GM19238 (cell line): Measurements from ENCODE around the gene TVP23A.
"Not testable (repeated sequence)": the region's sequence is repeated elsewhere in the genome, so short reads cannot be mapped to it uniquely, and the experiment has no call there.

Experiments
- DNase-seq: peaks from one replicate; pipeline ENCODE4 v3.0.0; 2011; ENCODE audit warnings: low spot score; ENCODE audit not compliant: insufficient read length

Gene TVP23A

DNA sequence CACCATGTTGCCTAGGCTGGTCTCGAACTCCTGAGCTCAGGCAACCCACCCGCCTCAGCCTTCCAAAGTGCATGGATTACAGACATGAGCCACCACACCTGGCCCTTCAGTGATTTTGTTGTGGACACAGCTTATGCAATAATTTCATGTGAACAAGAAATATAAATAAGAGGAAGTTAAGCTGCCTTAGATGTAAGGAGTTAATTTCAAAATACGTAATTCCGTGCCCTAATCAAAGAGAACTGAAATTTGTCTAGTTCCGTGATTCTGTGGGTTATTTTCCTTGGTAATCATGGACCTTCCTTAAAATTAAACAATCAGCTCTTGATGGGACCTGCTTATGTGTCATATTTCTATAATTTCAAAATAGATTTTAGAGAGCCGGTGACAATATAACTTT lies 11.9 kb downstream of the TVP23A start:
- DNase-seq, result no peak

GRCh38 chr16:10805334-10805733 lies 13.3 kb downstream of the TVP23A start:
- no peak for DNase-seq

- DNase-seq, result no peak
These were observed 18.9 kb downstream of the TVP23A start for GRCh38 chr16:10799736-10800135.

GRCh38 chr16:10791048-10791447 lies 27.5 kb downstream of the TVP23A start:
- no peak for DNase-seq

GRCh38 chr16:10788630-10789029 lies 30.0 kb downstream of the TVP23A start:
- DNase-seq, result not testable (repeated sequence)

- DNase-seq, result no peak
These were observed 31.3 kb downstream of the TVP23A start for GRCh38 chr16:10787304-10787703.

GRCh38 chr16:10782628-10783027 lies 36.0 kb downstream of the TVP23A start:
- DNase-seq, result no peak

DNA sequence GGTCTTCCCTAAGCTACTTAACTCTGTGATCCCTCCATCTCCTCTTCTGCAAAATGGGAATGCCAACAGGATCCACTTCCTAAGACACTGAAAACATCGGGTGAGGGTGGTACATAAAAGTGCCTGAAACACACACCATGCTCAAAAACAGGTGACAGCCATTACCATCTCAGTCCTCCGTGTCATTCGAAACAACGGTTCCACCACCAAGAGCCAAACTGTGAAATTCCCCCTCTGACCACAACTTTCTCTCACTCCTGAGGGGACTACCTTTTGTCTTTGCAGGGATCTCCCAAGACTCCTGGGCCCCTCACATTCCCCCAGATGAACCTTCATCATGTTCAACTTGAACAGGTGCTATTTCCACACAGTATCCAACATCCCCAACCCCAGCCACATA lies 38.0 kb downstream of the TVP23A start:
- no peak for DNase-seq

GRCh38 chr16:10779908-10780307 lies 38.7 kb downstream of the TVP23A start:
- not testable (repeated sequence) for DNase-seq

- no peak for DNase-seq
These were observed 41.2 kb downstream of the TVP23A start for GRCh38 chr16:10777356-10777755.

DNA sequence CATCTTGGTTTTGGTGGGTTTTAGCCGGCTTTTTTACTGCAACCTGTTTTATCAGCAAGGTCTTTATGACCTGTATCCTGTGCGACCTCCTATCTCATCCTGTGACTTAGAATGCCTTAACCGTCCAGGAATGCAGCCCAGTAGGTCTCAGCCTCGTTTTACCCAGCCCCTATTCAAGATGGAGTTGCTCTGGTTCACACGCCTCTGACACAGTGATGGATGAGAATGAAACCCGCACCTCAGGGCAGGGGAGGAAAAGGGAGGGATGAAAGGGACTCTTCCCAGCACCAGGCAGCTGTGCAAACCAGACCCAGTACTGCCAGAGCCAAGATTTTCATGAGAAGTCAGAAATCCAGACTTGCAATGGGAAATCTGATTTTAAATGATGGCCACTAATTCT lies 41.7 kb downstream of the TVP23A start:
- DNase-seq, result not testable (repeated sequence)

GRCh38 chr16:10776280-10776679 lies 42.3 kb downstream of the TVP23A start:
- peak; percentile 36 for DNase-seq

GRCh38 chr16:10770907-10771306 lies 47.7 kb downstream of the TVP23A start:
- no peak for DNase-seq

DNA sequence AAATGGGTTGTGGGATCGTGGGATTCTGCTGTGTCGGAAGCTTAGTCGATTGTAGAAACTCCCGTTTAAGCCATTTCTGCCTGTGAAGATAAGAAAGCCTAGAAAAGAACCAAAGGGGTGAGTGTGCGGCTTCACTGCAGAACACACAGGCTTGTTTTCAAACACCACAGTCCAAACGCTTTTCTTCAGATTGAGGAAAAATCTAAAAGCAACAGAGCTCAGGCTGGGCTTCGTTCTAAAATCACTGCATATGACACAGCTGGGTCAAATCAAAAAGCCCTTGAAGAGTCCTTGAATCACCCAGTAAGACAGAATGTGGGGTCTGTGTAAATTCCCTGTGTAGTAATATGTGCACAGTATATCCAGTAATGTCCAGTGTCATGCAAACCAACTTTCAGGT lies 49.2 kb downstream of the TVP23A start:
- DNase-seq, result no peak

GRCh38 chr16:10767127-10767526 lies 51.5 kb downstream of the TVP23A start:
- no peak for DNase-seq

GRCh38 chr16:10765772-10766171 lies 52.8 kb downstream of the TVP23A start:
- peak; percentile 45 for DNase-seq

DNA sequence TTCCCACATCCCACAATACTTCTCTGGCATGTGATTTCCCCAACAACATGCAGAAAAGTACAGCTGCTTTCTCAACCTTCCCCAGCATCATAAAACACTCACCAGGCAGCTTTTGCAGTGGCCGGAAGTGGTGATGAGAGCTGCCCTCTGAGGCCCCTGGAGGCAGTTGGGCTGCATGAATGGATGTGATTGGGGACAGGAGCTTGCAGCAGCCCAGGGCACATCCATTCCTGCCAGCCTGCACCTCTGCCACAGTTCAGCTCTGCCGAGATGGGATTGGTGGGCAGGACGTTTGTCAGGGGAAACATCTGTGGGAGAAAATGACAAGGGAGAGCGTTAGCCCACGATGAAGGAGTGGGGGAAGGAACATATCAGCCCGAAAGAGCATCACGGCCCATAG lies 55.1 kb downstream of the TVP23A start:
- DNase-seq, result no peak

GRCh38 chr16:10762336-10763016 lies 56.1 kb downstream of the TVP23A start:
- DNase-seq, result no peak

DNA sequence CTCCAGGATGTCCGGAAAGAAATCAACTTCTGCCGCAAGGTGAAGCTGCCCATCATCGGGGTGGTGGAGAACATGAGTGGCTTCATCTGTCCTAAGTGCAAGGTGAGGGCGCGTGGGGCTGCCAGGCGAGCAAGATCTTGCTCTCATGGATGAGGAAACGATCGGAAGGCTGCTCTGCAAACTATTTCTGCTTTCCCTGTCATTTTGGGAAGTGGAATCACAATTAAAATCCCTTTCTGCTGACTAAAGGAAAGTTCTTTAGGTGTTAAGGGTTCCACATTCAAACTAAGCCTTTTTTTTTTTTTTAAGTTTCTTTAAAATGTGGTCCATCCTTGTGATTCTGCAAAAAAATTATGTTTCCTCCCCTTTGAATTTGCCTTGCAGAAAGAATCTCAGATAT lies 57.2 kb downstream of the TVP23A start:
- no peak for DNase-seq

- no peak for DNase-seq
These were observed 57.7 kb downstream of the TVP23A start for GRCh38 chr16:10760858-10761257.

- no peak for DNase-seq
These were observed 62.0 kb downstream of the TVP23A start for GRCh38 chr16:10756574-10756973.

DNA sequence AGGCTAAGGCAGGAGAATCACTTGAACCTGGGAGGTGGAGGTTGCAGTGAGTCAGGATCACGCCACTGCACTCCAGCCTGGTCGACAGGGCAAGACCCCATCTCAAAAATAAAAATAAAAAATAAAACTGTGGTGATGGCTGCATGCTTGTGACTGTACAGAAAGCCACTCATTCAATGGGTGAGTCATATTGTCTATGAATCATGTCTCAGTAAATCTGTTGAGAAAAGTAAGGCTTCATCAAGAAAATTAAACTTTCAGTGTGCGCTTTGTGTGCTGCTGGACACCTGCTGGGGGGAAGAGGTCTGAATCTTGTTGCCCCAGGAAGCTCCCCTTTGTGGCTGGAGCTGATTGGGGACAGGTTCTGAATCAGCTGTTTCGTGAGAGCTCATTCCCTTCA lies 63.7 kb downstream of the TVP23A start:
- no peak for DNase-seq

DNA sequence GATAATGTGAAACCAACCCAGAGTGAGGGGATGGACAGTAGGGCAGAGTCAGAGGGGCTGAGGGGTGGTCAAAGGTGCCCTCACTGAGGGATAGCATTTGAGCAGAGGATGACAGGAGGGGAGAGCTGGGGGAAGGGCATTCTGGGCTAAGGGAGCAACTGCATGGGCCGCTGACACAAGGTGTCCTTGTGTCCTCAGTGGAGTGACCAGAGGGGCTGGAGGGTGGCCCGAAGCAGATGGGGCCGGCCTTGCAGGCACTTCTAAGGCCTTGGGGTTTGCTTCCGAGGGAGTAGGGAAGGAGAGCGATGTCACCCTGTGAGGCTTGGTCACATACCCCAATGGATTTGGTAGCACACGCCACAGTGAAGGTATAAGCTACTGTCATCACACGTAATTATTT lies 64.9 kb downstream of the TVP23A start:
- no peak for DNase-seq
